ENCODE results near the gene RPUSD2.
A peak's percentile ranks its signal among the peaks of the same experiment; 100 is the strongest.

Gene RPUSD2

GRCh38 chr15:40549894-40550293, 19.2 kb upstream of the RPUSD2 start:
- in situ Hi-C loops (cut with MboI; ENCODE audit: low sequenced_read_pairs, unreplicated experiment): no loop called here
- TF ChIP-seq CTCF (IDR thresholded peaks at IDR 0.05; ENCODE audit: borderline replicate concordance, control extremely low read depth, extremely low read depth, insufficient read depth, missing control alignments): no peak
- DNase-seq (ENCODE audit: low spot score): no peak

- in situ Hi-C loops (cut with MboI; ENCODE audit: low sequenced_read_pairs, unreplicated experiment): no loop called here
- peak; percentile 71 for DNase-seq (ENCODE audit: low spot score)
- no peak for TF ChIP-seq CTCF (IDR thresholded peaks at IDR 0.05; ENCODE audit: borderline replicate concordance, control extremely low read depth, extremely low read depth, insufficient read depth, missing control alignments)
Observed at GRCh38 chr15:40550341-40551037, 18.6 kb upstream of the RPUSD2 start.

- no peak for TF ChIP-seq CTCF (IDR thresholded peaks at IDR 0.05; ENCODE audit: borderline replicate concordance, control extremely low read depth, extremely low read depth, insufficient read depth, missing control alignments)
- no peak for DNase-seq (ENCODE audit: low spot score)
- in situ Hi-C loops (cut with MboI; ENCODE audit: low sequenced_read_pairs, unreplicated experiment): no loop called here
Observed at GRCh38 chr15:40554161-40554525, 15.0 kb upstream of the RPUSD2 start.

- no peak for TF ChIP-seq CTCF (IDR thresholded peaks at IDR 0.05; ENCODE audit: borderline replicate concordance, control extremely low read depth, extremely low read depth, insufficient read depth, missing control alignments)
- in situ Hi-C loops (cut with MboI; ENCODE audit: low sequenced_read_pairs, unreplicated experiment): no loop called here
- no peak for DNase-seq (ENCODE audit: low spot score)
Observed at GRCh38 chr15:40555876-40556275, 13.2 kb upstream of the RPUSD2 start.

GRCh38 chr15:40558952-40559742, 10.0 kb upstream of the RPUSD2 start:
- TF ChIP-seq CTCF (IDR thresholded peaks at IDR 0.05; ENCODE audit: borderline replicate concordance, control extremely low read depth, extremely low read depth, insufficient read depth, missing control alignments): no peak
- in situ Hi-C loops (cut with MboI; ENCODE audit: low sequenced_read_pairs, unreplicated experiment): no loop called here
- DNase-seq (ENCODE audit: low spot score): no peak

GRCh38 chr15:40562691-40563090, 6.4 kb upstream of the RPUSD2 start:
- TF ChIP-seq CTCF (IDR thresholded peaks at IDR 0.05; ENCODE audit: borderline replicate concordance, control extremely low read depth, extremely low read depth, insufficient read depth, missing control alignments): no peak
- no peak for DNase-seq (ENCODE audit: low spot score)
- in situ Hi-C loops (cut with MboI; ENCODE audit: low sequenced_read_pairs, unreplicated experiment): no loop called here
